Stomach smooth muscle (tissue), 2 donors: ENCODE measurements around the gene EFHB.
"Not testable (repeated sequence)": the region's sequence is repeated elsewhere in the genome, so short reads cannot be mapped to it uniquely, and the experiment has no call there.

ENCODE experiments used
- H3K27ac ChIP-seq: one replicate; pipeline ENCODE4 v1.7.0; 2013; ENCODE audit warnings: mild to moderate bottlenecking, low read length, inconsistent platforms
- H3K27me3 ChIP-seq, 2 donors: one replicate each; pipeline ENCODE4 v1.7.0; 2013; ENCODE audit warnings: low read length in 2 of 2; ENCODE audit not compliant: insufficient read depth in 2 of 2, control insufficient read depth in 1 of 2
- H3K36me3 ChIP-seq, 2 donors: one replicate each; pipeline ENCODE4 v1.7.0; 2013; ENCODE audit warnings: low read length in 2 of 2; ENCODE audit not compliant: control insufficient read depth in 2 of 2, insufficient read depth in 2 of 2
- H3K4me1 ChIP-seq: one replicate; pipeline ENCODE4 v1.7.0; 2013; ENCODE audit warnings: low read length; ENCODE audit not compliant: control insufficient read depth, insufficient read depth
- H3K4me3 ChIP-seq, 2 donors: one replicate each; pipeline ENCODE4 v1.7.0; 2013; ENCODE audit warnings: low read length in 2 of 2
- H3K9ac ChIP-seq, 2 donors: one replicate each; pipeline ENCODE4 v1.7.0; 2013; ENCODE audit warnings: low read length in 2 of 2, mild to moderate bottlenecking in 1 of 2
- H3K9me3 ChIP-seq, 2 donors: one replicate each; pipeline ENCODE4 v1.7.0; 2013; ENCODE audit warnings: low read length in 2 of 2; ENCODE audit not compliant: control insufficient read depth in 2 of 2
- donor health status: healthy.
- donor health status: Pancreatic carcinoma.

The EFHB gene

GRCh38 chr3:19931180-19931692 is 2.8 kb downstream of the EFHB start:
- Histone ChIP-seq H3K4me1 (no peaks in the 10 kb centered on the region), H3K27me3 (peaks cover 0 to 4% of the 10 kb centered on the region in 2 donors), H3K4me3 (no peak overlapping the region), H3K36me3 (no peaks in the 10 kb centered on the region), H3K9ac (no peak overlapping the region), H3K27ac (no peak overlapping the region), H3K9me3 (no peaks in the 10 kb centered on the region)

GRCh38 chr3:19920401-19921080 is 13.5 kb downstream of the EFHB start:
- Histone ChIP-seq H3K9ac (no peak overlapping the region), H3K4me3 (no peak overlapping the region), H3K27me3 (no peaks in the 10 kb centered on the region), H3K9me3 (no peaks in the 10 kb centered on the region), H3K4me1 (no peaks in the 10 kb centered on the region), H3K36me3 (no peaks in the 10 kb centered on the region), H3K27ac (no peak overlapping the region)

DNA sequence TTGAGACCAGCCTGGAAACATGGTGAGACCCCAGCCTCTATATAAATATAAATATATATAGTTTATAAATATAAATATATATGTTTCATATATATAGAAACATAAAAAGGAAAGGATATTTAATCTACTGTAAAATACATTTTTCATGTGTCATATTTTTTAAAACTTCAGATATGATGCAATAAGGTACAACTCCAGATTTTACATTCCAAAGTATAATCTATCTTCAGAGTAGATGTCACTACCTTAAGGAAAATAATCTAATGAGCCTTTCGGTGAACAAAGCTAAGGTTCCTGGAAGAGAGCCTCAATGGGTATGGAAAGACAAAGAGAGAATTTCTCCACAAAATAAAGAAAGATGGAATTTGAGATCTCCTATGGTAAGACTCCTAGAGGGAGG is 16.9 kb downstream of the EFHB start:
- H3K27me3 ChIP-seq: no peaks in the 10 kb centered on the region
- no peak overlapping the region for H3K4me3 ChIP-seq
- no peak overlapping the region for H3K9ac ChIP-seq
- no peaks in the 10 kb centered on the region for H3K9me3 ChIP-seq
- H3K27ac ChIP-seq: no peak overlapping the region
- no peaks in the 10 kb centered on the region for H3K36me3 ChIP-seq
- no peaks in the 10 kb centered on the region for H3K4me1 ChIP-seq

GRCh38 chr3:19911452-19911851 is 22.6 kb downstream of the EFHB start:
- H3K9ac ChIP-seq: no peak overlapping the region
- no peaks in the 10 kb centered on the region for H3K4me1 ChIP-seq
- no peak overlapping the region for H3K27ac ChIP-seq
- H3K27me3 ChIP-seq: no peaks in the 10 kb centered on the region
- H3K9me3 ChIP-seq: peaks cover 0 to 5% of the 10 kb centered on the region in 2 donors
- no peak overlapping the region for H3K4me3 ChIP-seq
- no peaks in the 10 kb centered on the region for H3K36me3 ChIP-seq

GRCh38 chr3:19907523-19907922 is 26.5 kb downstream of the EFHB start:
- Histone ChIP-seq H3K9me3 (peaks cover 0 to 5% of the 10 kb centered on the region in 2 donors), H3K36me3 (no peaks in the 10 kb centered on the region), H3K4me3 (no peak overlapping the region), H3K27me3 (no peaks in the 10 kb centered on the region), H3K27ac (no peak overlapping the region), H3K4me1 (no peaks in the 10 kb centered on the region), H3K9ac (no peak overlapping the region)

DNA sequence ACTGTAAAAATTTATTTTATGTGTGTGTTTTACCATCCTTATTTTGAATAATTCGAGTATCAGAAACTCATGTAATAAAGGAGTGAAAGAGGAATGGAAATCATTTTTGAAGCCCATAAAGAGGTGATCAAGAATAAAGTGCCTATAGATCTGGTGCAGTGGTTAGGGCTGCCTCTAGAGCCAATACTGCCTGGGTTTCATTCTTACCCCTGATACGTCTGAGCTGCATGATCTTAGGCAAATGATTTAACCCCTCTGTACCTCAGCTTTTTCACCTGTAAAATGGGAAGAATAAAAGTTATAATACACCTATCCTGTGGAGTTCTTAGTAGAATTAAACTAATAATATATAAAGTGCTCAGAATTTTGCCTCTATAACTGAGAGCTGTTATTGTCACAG is 30.4 kb downstream of the EFHB start:
- H3K27me3 ChIP-seq: no peaks in the 10 kb centered on the region
- H3K9me3 ChIP-seq: no peaks in the 10 kb centered on the region
- H3K4me3 ChIP-seq: no peak overlapping the region
- H3K4me1 ChIP-seq: no peaks in the 10 kb centered on the region
- H3K36me3 ChIP-seq: no peaks in the 10 kb centered on the region
- no peak overlapping the region for H3K9ac ChIP-seq
- H3K27ac ChIP-seq: no peak overlapping the region

GRCh38 chr3:19901918-19902317 is 32.1 kb downstream of the EFHB start:
- H3K36me3 ChIP-seq: no peaks in the 10 kb centered on the region
- no peaks in the 10 kb centered on the region for H3K27me3 ChIP-seq
- H3K9ac ChIP-seq: no peak overlapping the region
- no peaks in the 10 kb centered on the region for H3K4me1 ChIP-seq
- H3K4me3 ChIP-seq: no peak overlapping the region
- H3K27ac ChIP-seq: no peak overlapping the region
- H3K9me3 ChIP-seq: no peaks in the 10 kb centered on the region

DNA sequence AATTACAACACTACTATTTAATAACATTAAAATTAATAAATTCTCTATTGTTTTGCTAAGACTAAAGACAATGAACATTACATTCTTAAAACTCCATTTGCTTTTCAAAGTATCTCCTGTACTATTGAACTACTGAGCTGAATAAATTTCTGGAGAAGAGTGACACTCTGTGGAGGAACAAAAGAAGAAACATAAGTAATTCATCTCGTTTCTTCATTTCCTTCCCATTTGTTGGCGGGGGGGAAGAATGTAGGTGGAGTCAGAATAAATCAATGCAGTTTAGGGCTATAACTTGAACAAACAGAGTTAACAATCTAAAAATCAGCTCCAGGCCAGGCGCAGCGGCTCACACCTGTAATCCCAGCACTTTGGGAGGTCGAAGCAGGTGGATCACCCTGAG is 32.7 kb downstream of the EFHB start:
- Histone ChIP-seq H3K9me3 (no peaks in the 10 kb centered on the region), H3K4me1 (no peaks in the 10 kb centered on the region), H3K27me3 (no peaks in the 10 kb centered on the region), H3K27ac (no peak overlapping the region), H3K4me3 (no peak overlapping the region), H3K9ac (no peak overlapping the region), H3K36me3 (no peaks in the 10 kb centered on the region)

- not testable (repeated sequence) for H3K27ac ChIP-seq, H3K9me3 ChIP-seq, H3K4me1 ChIP-seq, H3K36me3 ChIP-seq, H3K27me3 ChIP-seq, H3K4me3 ChIP-seq, H3K9ac ChIP-seq
Measured at GRCh38 chr3:19899833-19900232, 34.2 kb downstream of the EFHB start.

- Histone ChIP-seq H3K27me3 (no peaks in the 10 kb centered on the region), H3K4me1 (no peaks in the 10 kb centered on the region), H3K27ac (no peak overlapping the region), H3K9me3 (no peaks in the 10 kb centered on the region), H3K9ac (no peak overlapping the region), H3K36me3 (no peaks in the 10 kb centered on the region), H3K4me3 (no peak overlapping the region)
Measured at GRCh38 chr3:19899264-19899663, 34.8 kb downstream of the EFHB start.

DNA sequence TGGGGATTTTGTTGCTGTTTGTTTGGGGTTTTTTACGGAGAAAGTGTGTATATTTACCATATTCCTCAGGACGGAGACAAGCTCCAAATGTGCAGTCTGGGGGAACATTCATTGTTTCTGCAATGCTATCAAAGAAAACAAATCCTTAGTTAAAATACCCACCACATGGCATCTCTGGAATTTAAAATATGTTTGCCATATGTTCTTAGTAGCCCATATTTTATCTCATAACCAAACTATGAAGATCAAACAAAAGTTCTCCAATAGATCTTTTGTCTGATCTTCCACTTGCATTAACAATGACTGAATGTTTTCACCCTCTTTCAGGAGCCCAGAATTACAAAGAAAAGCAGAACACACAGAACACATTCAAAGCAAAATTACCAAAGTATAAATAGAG is 35.3 kb downstream of the EFHB start:
- H3K9me3 ChIP-seq: no peaks in the 10 kb centered on the region
- H3K4me3 ChIP-seq: no peak overlapping the region
- H3K36me3 ChIP-seq: no peaks in the 10 kb centered on the region
- no peaks in the 10 kb centered on the region for H3K27me3 ChIP-seq
- no peaks in the 10 kb centered on the region for H3K4me1 ChIP-seq
- H3K27ac ChIP-seq: no peak overlapping the region
- H3K9ac ChIP-seq: no peak overlapping the region
